Measurements from ENCODE around the gene DRC7.
"Not testable (repeated sequence)": the region's sequence is repeated elsewhere in the genome, so short reads cannot be mapped to it uniquely, and the experiment has no call there.

DRC7 gene

DNA sequence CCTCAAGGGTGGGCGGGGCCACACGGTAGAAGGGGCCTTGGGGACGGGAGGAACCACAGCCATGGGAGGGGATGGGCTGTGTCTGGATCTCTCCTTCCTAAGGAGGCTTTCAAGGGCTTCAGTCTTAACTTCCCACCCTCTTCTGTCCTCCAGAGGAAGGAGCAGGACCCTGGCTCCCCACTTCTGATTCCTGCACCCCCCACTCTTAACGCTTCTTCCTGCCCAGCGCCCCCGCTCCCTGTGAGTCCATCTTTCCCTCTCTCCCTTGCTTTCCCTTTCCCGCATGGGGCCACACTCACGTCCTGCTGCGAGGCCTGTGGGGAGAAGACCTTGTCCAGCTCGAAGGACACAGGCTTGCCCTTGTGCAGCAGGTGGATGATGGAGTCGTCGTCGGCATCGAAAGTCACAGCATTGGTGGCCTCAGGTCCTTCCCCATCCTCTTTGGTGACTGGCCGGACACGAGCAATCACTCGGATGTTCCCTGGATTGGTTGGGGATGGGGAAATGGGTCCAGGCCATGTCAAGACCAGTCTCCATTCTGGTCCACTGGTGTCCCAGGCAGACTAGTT lies 70.6 kb downstream of the DRC7 start:
- no peak for DNase-seq

DNA sequence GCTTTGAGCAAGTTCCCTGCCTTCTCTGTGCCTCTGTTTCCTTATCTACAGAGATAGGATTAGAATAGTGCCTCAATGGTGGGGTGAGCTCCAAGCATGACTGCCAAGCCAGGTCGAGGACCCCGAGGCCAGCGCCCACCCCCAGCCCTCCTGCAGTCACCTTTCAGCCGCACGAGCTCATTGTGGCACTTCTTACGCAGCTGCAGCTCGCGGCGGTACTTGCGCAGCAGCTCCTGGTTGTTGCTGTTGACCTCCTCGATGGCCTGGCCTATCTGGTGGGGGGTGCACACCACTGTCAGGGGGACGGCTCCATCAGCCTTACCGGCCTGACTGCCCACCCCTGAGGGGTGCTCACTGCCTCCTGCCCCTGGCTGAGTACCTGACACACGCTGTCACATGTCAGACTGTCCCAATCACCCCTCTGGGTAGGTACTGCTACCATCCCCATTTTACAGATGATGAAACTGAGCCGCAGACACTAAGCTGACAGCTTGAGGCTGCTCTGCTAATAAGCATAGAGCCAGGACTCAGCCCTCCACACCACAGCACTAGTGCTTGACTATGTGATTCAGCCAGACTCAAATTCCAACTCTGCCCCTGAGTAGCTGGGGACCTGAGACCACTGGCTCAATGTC lies 72.2 kb downstream of the DRC7 start:
- no peak for DNase-seq

DNA sequence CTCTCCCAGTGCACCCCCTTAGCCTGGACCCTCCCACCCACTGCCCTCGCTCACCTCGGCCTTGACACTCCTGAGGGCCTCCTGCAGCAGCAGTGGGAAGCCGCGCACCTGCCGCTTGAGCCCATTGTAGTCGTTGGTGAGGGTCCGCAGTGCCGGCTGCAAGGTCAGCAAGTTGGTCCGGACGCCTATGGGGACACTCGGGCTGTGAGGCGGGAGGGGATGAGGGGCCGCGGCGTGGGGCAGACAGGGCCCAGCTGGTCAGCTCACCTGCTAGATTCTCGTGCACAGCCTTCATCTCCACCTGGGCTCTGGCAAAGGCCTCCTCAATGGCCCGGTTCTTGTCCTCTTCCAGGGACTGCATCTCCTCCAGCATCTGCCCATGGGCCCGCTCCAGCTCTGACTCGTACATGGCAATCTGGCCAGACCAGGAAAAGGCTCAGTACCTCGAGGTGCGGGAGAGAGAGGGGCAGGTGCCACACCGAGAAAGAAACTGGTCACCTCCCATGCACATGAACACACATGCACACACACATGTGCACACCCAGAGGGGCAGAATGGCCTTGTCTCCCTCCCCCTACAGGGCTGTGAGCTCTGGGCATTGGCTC lies 75.0 kb downstream of the DRC7 start:
- DNase-seq, result no peak

DNA sequence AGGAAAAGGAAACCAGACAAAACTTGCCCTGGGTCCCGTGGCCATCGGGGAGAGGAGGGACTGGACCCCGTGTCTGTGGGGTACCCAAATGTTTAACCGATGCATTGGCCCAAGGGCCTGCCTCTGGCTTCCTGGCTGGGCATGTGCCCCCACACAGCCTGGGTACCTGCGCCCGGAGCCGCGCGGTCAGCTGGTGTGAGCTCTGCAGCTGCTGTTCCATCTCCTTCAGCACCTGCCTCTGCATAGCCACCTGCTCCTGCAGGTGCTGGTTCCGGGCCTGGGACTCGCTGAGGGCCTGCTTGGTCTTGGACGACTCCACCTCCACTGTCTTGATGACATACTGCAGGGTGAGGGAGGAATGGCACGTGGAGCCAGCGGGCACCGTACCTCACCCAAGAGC lies 75.8 kb downstream of the DRC7 start:
- no peak for DNase-seq

DNA sequence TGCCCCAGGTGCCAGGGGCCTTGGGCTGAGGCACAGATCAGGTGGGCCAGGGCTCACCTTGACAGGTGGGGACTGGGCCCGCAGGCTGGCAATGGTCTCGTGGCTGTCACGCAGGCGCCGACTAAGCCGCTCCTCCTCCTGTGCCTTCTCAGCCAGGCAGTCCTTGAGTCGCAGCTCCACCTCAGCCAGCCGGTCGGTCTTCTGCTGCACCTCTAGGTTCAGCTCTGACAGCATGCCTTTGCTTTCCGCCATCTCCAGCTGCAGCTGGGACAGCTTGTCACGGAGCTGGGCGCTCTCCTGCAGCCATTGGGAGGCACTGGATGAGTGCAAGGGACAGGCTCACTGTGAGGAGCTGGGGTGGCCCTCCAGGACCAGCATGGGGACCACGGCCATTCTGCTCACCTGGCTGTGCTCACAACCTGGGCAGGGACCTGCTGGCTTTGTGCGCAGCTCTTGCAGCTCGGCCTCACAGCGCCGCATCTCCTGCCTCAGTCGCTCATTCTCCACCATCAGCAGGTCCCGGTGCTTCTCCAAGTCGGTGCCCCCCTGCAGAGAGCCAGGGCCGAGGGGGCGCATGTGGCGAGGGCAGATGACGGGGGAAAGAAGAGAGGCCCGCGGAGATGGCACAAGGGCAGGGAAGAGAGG lies 76.7 kb downstream of the DRC7 start:
- no peak for DNase-seq

DNA sequence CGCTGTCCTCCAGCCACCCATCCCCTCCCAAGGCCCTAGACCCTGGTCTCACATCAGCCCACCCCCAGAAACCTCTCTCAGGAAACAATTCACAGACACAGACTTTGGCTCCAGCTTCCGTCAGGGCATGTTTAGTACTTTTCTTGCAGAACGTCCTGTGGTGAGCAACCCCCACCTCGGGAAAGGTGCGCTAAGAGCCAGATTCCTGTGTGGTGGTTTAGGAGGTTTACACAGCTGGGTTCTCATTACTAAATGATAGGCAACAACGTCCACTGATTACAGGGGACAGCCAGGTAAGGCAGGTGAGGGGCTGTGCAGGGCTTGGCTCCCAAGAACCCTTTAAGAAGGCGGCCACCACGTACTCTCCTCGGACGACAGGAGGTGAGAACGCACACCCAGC lies 78.4 kb downstream of the DRC7 start:
- no peak for DNase-seq

DNA sequence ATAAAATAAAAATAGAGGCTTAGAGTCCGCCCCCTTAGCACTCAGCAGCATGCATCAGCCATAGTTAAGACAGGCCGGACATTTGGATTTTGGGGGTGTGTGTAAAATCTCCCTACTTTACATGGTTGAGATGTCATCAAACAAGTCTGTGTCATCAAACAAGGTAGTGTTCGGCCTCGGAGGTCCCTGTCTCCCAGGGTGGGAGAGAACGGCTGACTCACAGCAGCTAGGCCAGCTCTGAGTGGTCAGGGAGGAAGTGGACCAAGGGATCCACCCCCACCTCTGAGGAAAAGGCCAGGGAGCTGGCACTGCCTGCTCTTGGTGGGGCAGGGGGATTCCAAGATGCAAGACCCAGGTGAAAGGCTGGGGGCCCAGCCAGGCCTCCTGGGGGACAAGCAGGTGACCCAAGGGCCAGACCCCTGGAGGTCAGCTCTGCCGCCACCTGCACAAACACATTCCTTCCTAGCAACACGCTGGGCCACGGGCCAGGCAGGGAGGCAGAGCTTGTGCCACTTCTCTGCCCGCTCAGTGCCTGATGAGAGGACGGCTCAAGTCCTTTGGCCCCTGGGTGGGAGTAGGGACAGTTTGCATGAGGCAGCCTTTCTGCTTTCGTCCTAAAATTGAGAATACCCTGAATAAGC lies 79.2 kb downstream of the DRC7 start:
- no peak for DNase-seq

DNA sequence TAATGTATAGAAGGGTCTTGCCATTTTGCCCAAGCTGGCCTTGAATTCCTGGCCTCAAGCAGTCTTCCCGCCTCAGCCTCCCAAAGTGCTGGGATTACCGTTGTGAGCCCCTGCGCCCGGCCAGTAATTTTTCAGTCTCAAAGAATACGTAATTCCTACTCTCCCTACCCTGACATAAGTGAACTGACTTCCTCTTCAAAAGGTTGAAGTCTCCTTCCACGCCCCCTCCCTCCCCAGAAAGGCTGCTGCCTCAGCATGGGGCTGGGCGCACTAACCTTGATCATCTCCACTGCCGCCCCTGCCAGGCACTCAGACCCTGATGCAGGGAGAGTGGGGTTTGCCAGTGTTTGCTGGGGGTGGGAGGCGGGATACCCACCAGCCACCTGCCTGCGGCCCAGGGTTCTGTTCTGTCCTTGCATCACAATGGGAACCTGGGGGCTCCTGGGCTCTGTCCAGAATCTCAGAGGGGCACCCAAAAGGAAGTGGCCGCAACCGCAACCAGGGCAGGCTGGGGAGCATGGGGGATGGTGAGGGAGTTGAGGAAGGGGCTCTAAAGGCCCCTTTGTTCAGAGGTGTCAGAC lies 80.2 kb downstream of the DRC7 start:
- no peak for DNase-seq

DNA sequence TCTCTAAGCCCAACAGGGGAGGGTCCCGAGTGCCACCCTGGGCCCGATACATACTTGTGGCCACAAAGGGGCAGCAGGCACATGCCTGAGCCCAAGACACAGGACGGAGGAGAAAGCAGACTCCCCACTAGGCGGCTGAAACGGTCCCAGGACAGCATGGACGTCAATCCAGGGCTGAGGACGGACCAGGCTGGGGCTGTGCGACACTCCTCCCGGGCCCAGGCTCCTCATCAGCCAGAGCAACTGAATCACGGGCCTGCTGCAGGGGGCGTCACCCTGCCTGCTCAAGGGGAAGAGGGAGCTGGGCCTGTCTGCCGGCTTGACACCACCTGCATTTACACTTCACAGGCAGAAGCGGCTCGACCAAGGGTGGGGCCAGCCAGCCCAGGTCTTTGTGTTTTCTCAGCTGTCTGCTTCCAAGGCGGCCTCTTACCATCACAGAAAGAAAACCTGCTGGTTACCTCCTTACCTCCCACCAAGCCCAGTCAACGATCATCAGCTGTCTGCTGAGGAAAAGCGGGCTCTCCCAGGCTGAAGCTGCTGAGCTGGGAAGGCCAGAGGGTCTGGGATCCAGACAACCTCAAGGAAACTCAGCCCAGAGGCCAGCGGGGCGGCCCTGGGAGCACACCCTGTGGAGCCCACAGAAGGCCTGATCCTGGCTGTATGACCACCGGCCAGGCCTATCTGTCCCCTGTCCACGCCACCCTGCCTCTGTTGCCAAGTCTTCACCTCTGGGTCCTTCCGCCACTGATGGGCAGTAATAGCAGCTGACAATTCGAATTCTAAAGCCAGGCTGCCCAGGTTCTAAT lies 81.3 kb downstream of the DRC7 start:
- no peak for DNase-seq

DNA sequence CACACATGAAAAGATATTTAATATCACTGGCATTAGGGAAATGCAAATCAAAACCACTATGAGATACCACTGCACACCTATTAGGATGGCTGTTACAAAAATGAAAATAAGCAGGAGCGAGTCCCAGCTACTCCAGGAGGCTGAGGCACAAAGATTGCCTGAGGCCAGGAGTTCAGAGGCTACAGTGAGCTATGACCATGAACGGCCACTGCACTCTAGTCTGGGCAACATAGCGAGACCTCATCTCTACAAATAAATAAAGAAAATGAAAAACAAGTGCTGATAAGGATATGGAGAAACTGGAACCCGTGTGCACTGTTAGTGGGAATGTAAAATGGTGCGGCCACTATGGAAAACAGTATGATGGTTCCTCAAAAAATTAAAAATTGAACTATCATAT lies 84.1 kb downstream of the DRC7 start:
- no peak for DNase-seq

DNA sequence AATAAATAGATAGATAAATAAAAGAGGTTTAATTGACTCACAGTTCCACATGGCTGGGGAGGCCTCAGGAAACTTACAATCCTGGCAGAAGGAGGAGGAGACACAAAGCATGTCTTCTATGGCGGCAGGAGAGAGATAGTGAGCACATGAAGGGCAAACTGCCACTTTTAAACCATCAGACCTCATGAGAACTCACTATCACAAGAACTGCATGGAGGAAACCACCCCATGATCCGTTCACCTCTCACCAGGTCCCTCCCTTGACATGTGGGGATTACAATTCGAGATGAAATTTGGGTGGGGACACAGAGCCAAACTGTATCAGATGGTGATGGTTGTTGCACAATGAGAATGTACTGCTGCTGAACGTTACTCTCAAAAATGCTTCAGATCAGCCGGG lies 85.2 kb downstream of the DRC7 start:
- not testable (repeated sequence) for DNase-seq

DNA sequence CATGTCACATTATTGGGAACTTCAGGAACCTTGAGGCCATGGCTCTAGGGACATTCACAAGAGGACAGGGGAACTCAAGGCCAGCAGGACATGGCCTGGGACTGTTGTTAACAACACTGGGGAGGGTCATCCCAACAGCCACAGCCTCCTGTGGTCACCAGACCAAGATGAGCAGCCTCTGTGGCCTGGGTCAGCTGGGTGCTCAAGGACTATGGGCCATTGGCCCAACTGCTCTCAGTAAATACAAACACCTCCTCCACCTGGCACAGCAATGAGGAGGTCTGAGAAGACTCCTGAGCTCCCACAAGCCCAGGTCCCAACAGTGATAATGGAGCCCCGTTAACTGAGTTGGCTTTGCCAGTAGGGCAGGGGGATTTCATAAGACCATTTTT lies 86.7 kb downstream of the DRC7 start:
- DNase-seq, result no peak
